A549 (cell line): ENCODE data around the gene CDH22. TPM values are rescaled to one million over a fixed set of nuclear protein-coding genes. Genes with fewer than 3 reads are reported as not detected.

Source experiments
- ATAC-seq, 2 experiments: fragments of 200-7000 bp in 1 of 2; fragments of >200 bp in 1 of 2; cut with Nextera tagmentation in 1 of 2; cut with Tn5 transposase in 1 of 2; 3 replicates each; pipeline versions ENCODE4 v1.8.0 to v1.9.1; 2018 to 2020; ENCODE audit warnings: mild to moderate bottlenecking in 1 of 2, moderate library complexity in 1 of 2
- CTCF ChIA-PET: fragments of 300-600 bp; sonication (Branson Sonifier 250); formaldehyde crosslinking; extraction: SDS; loops from one replicate; lab custom pipeline; 2021; ENCODE audit warnings: antibody characterized with exemption, inconsistent platforms; lab: Yijun Ruan, JAX
- POLR2A ChIA-PET: fragments of 350-600 bp; formaldehyde crosslinking; extraction: SDS; loops from one replicate; lab custom pipeline; 2021; ENCODE audit warnings: antibody characterized with exemption, inconsistent platforms; lab: Yijun Ruan, JAX
- DNase-seq, 2 experiments: peaks; one replicate each; pipeline versions ENCODE4 v3.0.0 to v3.0.0-alpha.2; 2011 to 2016; ENCODE audit warnings: low read depth in 1 of 2, low spot score in 1 of 2
- FAIRE-seq: peaks from 2 replicates; lab custom pipeline; 2011; peaks lifted over from hg19 to GRCh38; lab: Jason Lieb, UNC
- H3K27ac ChIP-seq, 2 experiments: fragments of >200 bp; sonication (Bioruptor Twin); formaldehyde crosslinking; 3 replicates each; pipeline ENCODE4 v1.5.1; 2016 to 2017
- H3K4me1 ChIP-seq: fragments of >200 bp; sonication (Bioruptor Twin); formaldehyde crosslinking; 3 replicates; pipeline ENCODE4 v1.6.1; 2016
- H3K4me2 ChIP-seq: fragments of >200 bp; sonication (Bioruptor Twin); formaldehyde crosslinking; 3 replicates; pipeline ENCODE4 v1.6.1; 2016
- H3K4me3 ChIP-seq: fragments of >200 bp; sonication (Bioruptor Twin); formaldehyde crosslinking; 3 replicates; pipeline ENCODE4 v1.5.1; 2016
- H3K9me3 ChIP-seq: fragments of >200 bp; sonication (Bioruptor Twin); formaldehyde crosslinking; 3 replicates; pipeline ENCODE4 v1.6.1; 2016
- BHLHE40 ChIP-seq: IDR thresholded peaks from 2 replicates; pipeline ENCODE4 v1.6.1; 2012; ENCODE audit warnings: low read depth, low read length, inconsistent platforms
- CHD2 ChIP-seq: fragments of 150-350 bp; IDR thresholded peaks from 2 replicates; pipeline ENCODE4 v1.6.1; 2014; ENCODE audit warnings: low read length; ENCODE audit not compliant: partially characterized antibody
- EHMT2 ChIP-seq: fragments of 200-600 bp; sonication (generic); IDR thresholded peaks from 2 replicates; pipeline ENCODE4 v1.6.1; 2016; ENCODE audit warnings: antibody characterized with exemption, low read depth, mild to moderate bottlenecking, moderate library complexity
- ESRRA ChIP-seq: fragments of 150-350 bp; IDR thresholded peaks from 2 replicates; pipeline ENCODE4 v1.6.1; 2014; ENCODE audit warnings: mild to moderate bottlenecking, low read length, borderline replicate concordance
- FOSB ChIP-seq: fragments of 250-450 bp; sonication (Bioruptor Pico); IDR thresholded peaks from 2 replicates; pipeline ENCODE4 v1.5.0; 2020; ENCODE audit warnings: mild to moderate bottlenecking, moderate library complexity
- FOSL2 ChIP-seq, 2 experiments: fragments of 450-650 bp in 1 of 2; fragments of >200 bp in 1 of 2; sonication (Bioruptor Twin) in 1 of 2; formaldehyde crosslinking; IDR thresholded peaks; 2 replicates each; pipeline versions ENCODE4 v1.5.0 to v1.6.1; 2016 to 2020; ENCODE audit warnings: mild to moderate bottlenecking in 1 of 2, moderate library complexity in 1 of 2
- FOXS1 ChIP-seq: fragments of 250-450 bp; sonication (Bioruptor Pico); IDR thresholded peaks from 2 replicates; pipeline ENCODE4 v1.5.0; 2020; ENCODE audit warnings: mild to moderate bottlenecking, moderate library complexity
- GATA3 ChIP-seq: IDR thresholded peaks from 2 replicates; pipeline ENCODE4 v1.6.1; 2012; ENCODE audit warnings: borderline replicate concordance
- HDAC2 ChIP-seq: fragments of 200-600 bp; sonication (generic); IDR thresholded peaks from 2 replicates; pipeline ENCODE4 v1.6.1; 2016
- HEYL ChIP-seq: fragments of 250-450 bp; sonication (Bioruptor Pico); IDR thresholded peaks from 2 replicates; pipeline ENCODE4 v1.8.0; 2021; ENCODE audit warnings: mild to moderate bottlenecking, moderate library complexity
- HOXB5 ChIP-seq: fragments of 250-450 bp; sonication (Bioruptor Pico); IDR thresholded peaks from 2 replicates; pipeline ENCODE4 v1.5.0; 2020; ENCODE audit warnings: mild to moderate bottlenecking, moderate library complexity
- JUN ChIP-seq, 2 experiments: fragments of >200 bp; sonication (Bioruptor Twin); formaldehyde crosslinking; IDR thresholded peaks; 2 replicates in 1 of 2; 3 replicates in 1 of 2; pipeline ENCODE4 v1.6.1; 2016 to 2017
- JUNB ChIP-seq: fragments of >200 bp; sonication (Bioruptor Twin); formaldehyde crosslinking; IDR thresholded peaks from 2 replicates; pipeline ENCODE4 v1.6.1; 2016
- KDM1A ChIP-seq: fragments of 200-600 bp; sonication (generic); IDR thresholded peaks from 2 replicates; pipeline ENCODE4 v1.6.1; 2016; ENCODE audit warnings: low read depth, mild to moderate bottlenecking
- MYC ChIP-seq: IDR thresholded peaks from 2 replicates; pipeline ENCODE4 v1.6.1; 2012; ENCODE audit warnings: mild to moderate bottlenecking, inconsistent platforms, low read length, improper control_type of control experiment, borderline replicate concordance
- NFE2L2 ChIP-seq: fragments of 150-350 bp; conservative IDR thresholded peaks from 2 replicates; pipeline ENCODE4 v1.6.1; 2014; ENCODE audit warnings: low read length
- NR3C1 ChIP-seq: fragments of >200 bp; sonication (Bioruptor Twin); formaldehyde crosslinking; IDR thresholded peaks from 3 replicates; pipeline ENCODE4 v1.6.1; 2017
- PBX3 ChIP-seq: IDR thresholded peaks from 2 replicates; pipeline ENCODE4 v1.6.1; 2012
- POLR2AphosphoS2 ChIP-seq: conservative IDR thresholded peaks from 2 replicates; pipeline ENCODE4 v1.6.1; 2012; ENCODE audit warnings: low read length, improper control_type of control experiment, inconsistent platforms
- RARB ChIP-seq: fragments of 250-450 bp; sonication (Bioruptor Pico); IDR thresholded peaks from 2 replicates; pipeline ENCODE4 v1.8.0; 2021; ENCODE audit warnings: mild to moderate bottlenecking, moderate library complexity
- RCOR1 ChIP-seq: fragments of 150-350 bp; IDR thresholded peaks from 2 replicates; pipeline ENCODE4 v1.6.1; 2014; ENCODE audit warnings: antibody characterized with exemption, low read length, low read depth
- TP53 ChIP-seq: fragments of 250-450 bp; sonication (Bioruptor Pico); IDR thresholded peaks from 2 replicates; pipeline ENCODE4 v1.5.0; 2021; ENCODE audit warnings: mild to moderate bottlenecking, moderate library complexity
- WGBS: methylation state at CpG from one replicate; pipeline ENCODE4 v1.1.6; 2017; ENCODE audit errors: missing lambda C conversion rate; 5-methylcytosine and 5-hydroxymethylcytosine counted together
- polyA plus RNA-seq, 4 experiments: library from polyadenylated mRNA; depleted of rRNA in 3 of 4; stranded (reverse); fragments of >200 nt; fragmentation: RNase III in 1 of 4; extraction: RNeasy Plus Mini Kit Qiagen cat#74134 plus additional on column Dnase treatment in 1 of 4; gene quantifications; 2 replicates in 3 of 4; 3 replicates in 1 of 4; pipeline ENCODE4 v1.2.3, GENCODE V29; 2011 to 2017
- TF ChIP-seq, protein P1 (sequence below): fragments of 450-650 bp; IDR thresholded peaks from 2 replicates; pipeline ENCODE4 v1.6.1; 2014; ENCODE audit warnings: antibody characterized with exemption
- TF ChIP-seq, protein P2 (sequence below): fragments of >200 bp; sonication (Bioruptor Twin); formaldehyde crosslinking; IDR thresholded peaks from 3 replicates; pipeline ENCODE4 v1.6.1; 2016
- TF ChIP-seq, protein P3 (sequence below): fragments of 250-450 bp; sonication (Bioruptor Pico); IDR thresholded peaks from 2 replicates; pipeline ENCODE4 v1.5.0; 2021; ENCODE audit warnings: mild to moderate bottlenecking, moderate library complexity, borderline replicate concordance

The CDH22 gene
- polyA plus RNA-seq, 2 of the 4 experiments (the other 2 are of a cell fraction), result not detected

- Histone ChIP-seq H3K4me2 (no peak overlapping the region), H3K27ac (no peak overlapping the region), H3K4me1 (no peaks in the 10 kb centered on the region; the same call in 2 of the 3 replicates), H3K9me3 (no peaks in the 10 kb centered on the region), H3K4me3 (no peak overlapping the region)
- FAIRE-seq, result no peak
- 42% methylated on average over 12 of the region's 12 CpGs for WGBS
- ChIA-PET CTCF (interaction anchor here (0.6 to 5.4 kb wide), 16 partner anchors 10 to 173 kb away, joined by 3 to 46 read pairs (median 12); partner anchors contain the start of gene ELMO2), POLR2A (no interaction called here)
- TF ChIP-seq EHMT2 (no peak), BHLHE40 (no peak), NR3C1 (no peak), NFE2L2 (no peak), JUNB (no peak), MYC (no peak), FOSL2 (IDR thresholded peaks at IDR 0.05) (no peak), FOSL2 (CRISPR knock-in tag; IDR thresholded peaks at IDR 0.05) (no peak), GATA3 (no peak), FOXS1 (no peak), FOSB (CRISPR knock-in tag) (no peak), JUN (IDR thresholded peaks at IDR 0.05) (no peak), HOXB5 (CRISPR knock-in tag) (no peak), HDAC2 (no peak), RCOR1 (no peak), TP53 (CRISPR knock-in tag) (no peak), KDM1A (no peak), POLR2AphosphoS2 (no peak)
- TF ChIP-seq, all 56 proteins: peak for 0
- ATAC-seq (no peak), DNase-seq (no peak)
Measured at GRCh38 chr20:46305331-46305972, 2.8 kb downstream of the CDH22 start.

DNA sequence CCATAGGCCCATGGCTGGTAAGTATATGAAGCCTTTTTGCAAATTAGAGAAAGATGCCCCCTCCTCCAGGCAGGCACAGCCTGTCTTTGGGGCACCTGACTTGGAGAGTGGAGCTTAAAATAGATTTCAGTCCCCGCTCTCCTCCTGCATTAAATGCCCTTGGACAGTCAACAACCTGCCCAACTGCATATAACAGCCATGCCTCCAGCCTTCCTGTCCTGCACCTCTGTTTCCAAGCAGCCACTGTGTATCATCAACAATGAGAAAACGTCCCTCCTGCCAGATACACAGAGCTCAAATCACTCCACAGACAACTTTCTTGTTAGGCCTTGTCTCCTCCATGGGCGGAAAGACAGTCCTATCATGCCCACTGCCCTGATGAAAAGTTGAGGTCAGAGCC is 3.4 kb downstream of the CDH22 start:
- no peak overlapping the region for H3K4me3 ChIP-seq
- CTCF ChIA-PET, result interaction anchor here (0.6 to 5.4 kb wide), 14 partner anchors 9 to 219 kb away, joined by 3 to 46 read pairs (median 15); no protein-coding TSS in a partner anchor
- DNase-seq, result no peak

More for the DNA sequence above, 3.4 kb downstream of the CDH22 start:
- no peak overlapping the region for H3K27ac ChIP-seq
- no peak for ATAC-seq
- H3K4me1 ChIP-seq, result no peaks in the 10 kb centered on the region; the same call in 2 of the 3 replicates
- H3K9me3 ChIP-seq, result no peaks in the 10 kb centered on the region
- no peak for FAIRE-seq
- WGBS, result 33% methylated on average over 3 of the region's 3 CpGs
- TF ChIP-seq ESRRA, result no peak
- TF ChIP-seq HEYL (CRISPR knock-in tag), result no peak
- TF ChIP-seq, protein P1, sequence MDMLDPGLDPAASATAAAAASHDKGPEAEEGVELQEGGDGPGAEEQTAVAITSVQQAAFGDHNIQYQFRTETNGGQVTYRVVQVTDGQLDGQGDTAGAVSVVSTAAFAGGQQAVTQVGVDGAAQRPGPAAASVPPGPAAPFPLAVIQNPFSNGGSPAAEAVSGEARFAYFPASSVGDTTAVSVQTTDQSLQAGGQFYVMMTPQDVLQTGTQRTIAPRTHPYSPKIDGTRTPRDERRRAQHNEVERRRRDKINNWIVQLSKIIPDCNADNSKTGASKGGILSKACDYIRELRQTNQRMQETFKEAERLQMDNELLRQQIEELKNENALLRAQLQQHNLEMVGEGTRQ, result no peak
- TF ChIP-seq, protein P2, sequence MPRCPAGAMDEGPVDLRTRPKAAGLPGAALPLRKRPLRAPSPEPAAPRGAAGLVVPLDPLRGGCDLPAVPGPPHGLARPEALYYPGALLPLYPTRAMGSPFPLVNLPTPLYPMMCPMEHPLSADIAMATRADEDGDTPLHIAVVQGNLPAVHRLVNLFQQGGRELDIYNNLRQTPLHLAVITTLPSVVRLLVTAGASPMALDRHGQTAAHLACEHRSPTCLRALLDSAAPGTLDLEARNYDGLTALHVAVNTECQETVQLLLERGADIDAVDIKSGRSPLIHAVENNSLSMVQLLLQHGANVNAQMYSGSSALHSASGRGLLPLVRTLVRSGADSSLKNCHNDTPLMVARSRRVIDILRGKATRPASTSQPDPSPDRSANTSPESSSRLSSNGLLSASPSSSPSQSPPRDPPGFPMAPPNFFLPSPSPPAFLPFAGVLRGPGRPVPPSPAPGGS, result no peak
- TF ChIP-seq KDM1A, result no peak
- no peak for TF ChIP-seq TP53 (CRISPR knock-in tag)
- TF ChIP-seq CHD2, result no peak
- TF ChIP-seq, protein P3, sequence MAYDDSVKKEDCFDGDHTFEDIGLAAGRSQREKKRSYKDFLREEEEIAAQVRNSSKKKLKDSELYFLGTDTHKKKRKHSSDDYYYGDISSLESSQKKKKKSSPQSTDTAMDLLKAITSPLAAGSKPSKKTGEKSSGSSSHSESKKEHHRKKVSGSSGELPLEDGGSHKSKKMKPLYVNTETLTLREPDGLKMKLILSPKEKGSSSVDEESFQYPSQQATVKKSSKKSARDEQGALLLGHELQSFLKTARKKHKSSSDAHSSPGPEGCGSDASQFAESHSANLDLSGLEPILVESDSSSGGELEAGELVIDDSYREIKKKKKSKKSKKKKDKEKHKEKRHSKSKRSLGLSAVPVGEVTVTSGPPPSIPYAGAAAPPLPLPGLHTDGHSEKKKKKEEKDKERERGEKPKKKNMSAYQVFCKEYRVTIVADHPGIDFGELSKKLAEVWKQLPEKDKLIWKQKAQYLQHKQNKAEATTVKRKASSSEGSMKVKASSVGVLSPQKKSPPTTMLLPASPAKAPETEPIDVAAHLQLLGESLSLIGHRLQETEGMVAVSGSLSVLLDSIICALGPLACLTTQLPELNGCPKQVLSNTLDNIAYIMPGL (CRISPR knock-in tag), result no peak
- TF ChIP-seq PBX3, result no peak
- no peak for TF ChIP-seq RARB (CRISPR knock-in tag)
- POLR2A ChIA-PET, result no interaction called here
- H3K4me2 ChIP-seq, result no peak overlapping the region
